H9 (cell line): ENCODE data around the gene PPFIA4. TPM values are rescaled to one million over a fixed set of nuclear protein-coding genes. Genes with fewer than 3 reads are reported as not detected.

Experiments
- DNase-seq: peaks from one replicate; pipeline ENCODE4 v3.0.0-alpha.2; 2017
- H2AFZ ChIP-seq: one replicate; pipeline ENCODE4 v1.6.1; 2013; ENCODE audit warnings: mild to moderate bottlenecking, low read length, control low read depth, moderate library complexity
- H2AK5ac ChIP-seq: 2 replicates; pipeline ENCODE4 v1.6.1; 2013; ENCODE audit warnings: low read length, control low read depth, mixed read lengths; ENCODE audit not compliant: insufficient read length
- H2BK120ac ChIP-seq: one replicate; pipeline ENCODE4 v1.6.1; 2013; ENCODE audit warnings: low read depth, mild to moderate bottlenecking, low read length, control low read depth, inconsistent platforms; ENCODE audit not compliant: poor library complexity, severe bottlenecking
- H2BK12ac ChIP-seq: 2 replicates; pipeline ENCODE4 v1.6.1; 2013; ENCODE audit warnings: low read length, control low read depth, mixed read lengths, low read depth; ENCODE audit not compliant: insufficient read length
- H2BK15ac ChIP-seq: 2 replicates; pipeline ENCODE4 v1.6.1; 2013; ENCODE audit warnings: low read depth, low read length, control low read depth
- H2BK20ac ChIP-seq: one replicate; pipeline ENCODE4 v1.6.1; 2013; ENCODE audit warnings: low read depth, mild to moderate bottlenecking, low read length, control low read depth, inconsistent platforms; ENCODE audit not compliant: poor library complexity, severe bottlenecking
- H2BK5ac ChIP-seq: 2 replicates; pipeline ENCODE4 v1.6.1; 2013; ENCODE audit warnings: low read length, control low read depth, mixed read lengths; ENCODE audit not compliant: insufficient read length
- H3K14ac ChIP-seq: 2 replicates; pipeline ENCODE4 v1.6.1; 2013; ENCODE audit warnings: low read length, control low read depth; ENCODE audit not compliant: insufficient read depth
- H3K18ac ChIP-seq: 2 replicates; pipeline ENCODE4 v1.6.1; 2013; ENCODE audit warnings: low read depth, mild to moderate bottlenecking, mixed read lengths, low read length, control low read depth; ENCODE audit not compliant: insufficient read length
- H3K23ac ChIP-seq: 2 replicates; pipeline ENCODE4 v1.6.1; 2013; ENCODE audit warnings: low read length, control low read depth, mixed read lengths, low read depth; ENCODE audit not compliant: insufficient read length
- H3K23me2 ChIP-seq: 2 replicates; pipeline ENCODE4 v1.6.1; 2013; ENCODE audit warnings: low read depth, mild to moderate bottlenecking, mixed read lengths, low read length, control low read depth; ENCODE audit not compliant: insufficient read length, poor library complexity, severe bottlenecking
- H3K27ac ChIP-seq: 2 replicates; pipeline ENCODE4 v1.5.1; 2013; ENCODE audit warnings: low read length, control low read depth, mixed read lengths, low read depth; ENCODE audit not compliant: insufficient read length
- H3K27me3 ChIP-seq: 2 replicates; pipeline ENCODE4 v1.6.1; 2013; ENCODE audit warnings: low read length, control low read depth, inconsistent platforms; ENCODE audit not compliant: insufficient read depth
- H3K4ac ChIP-seq: 2 replicates; pipeline ENCODE4 v1.6.1; 2013; ENCODE audit warnings: low read depth, mild to moderate bottlenecking, control low read depth, inconsistent platforms, low read length, moderate library complexity
- H3K4me1 ChIP-seq: 2 replicates; pipeline ENCODE4 v1.6.1; 2013; ENCODE audit warnings: low read length, control low read depth, inconsistent platforms; ENCODE audit not compliant: insufficient read depth
- H3K4me2 ChIP-seq: 2 replicates; pipeline ENCODE4 v1.6.1; 2013; ENCODE audit warnings: low read length, control low read depth, mixed read lengths; ENCODE audit not compliant: insufficient read length, insufficient read depth
- H3K56ac ChIP-seq: 2 replicates; pipeline ENCODE4 v1.6.1; 2013; ENCODE audit warnings: low read depth, mild to moderate bottlenecking, mixed read lengths, low read length, control low read depth; ENCODE audit not compliant: insufficient read length
- H3K79me1 ChIP-seq: 2 replicates; pipeline ENCODE4 v1.6.1; 2013; ENCODE audit warnings: low read depth, mild to moderate bottlenecking, moderate library complexity, low read length, control low read depth, inconsistent platforms; ENCODE audit not compliant: insufficient read depth, poor library complexity, severe bottlenecking
- H3K79me2 ChIP-seq: 2 replicates; pipeline ENCODE4 v1.6.1; 2013; ENCODE audit warnings: low read length, control low read depth, inconsistent platforms; ENCODE audit not compliant: insufficient read depth
- H3K9ac ChIP-seq: 2 replicates; pipeline ENCODE4 v1.6.1; 2013; ENCODE audit warnings: low read length, control low read depth, mixed read lengths; ENCODE audit not compliant: insufficient read length; ENCODE audit errors: extremely low read depth
- H3K9me3 ChIP-seq: one replicate; pipeline ENCODE4 v1.6.1; 2013; ENCODE audit warnings: low read depth, low read length, inconsistent platforms; ENCODE audit not compliant: control insufficient read depth
- H3T11ph ChIP-seq: one replicate; pipeline ENCODE4 v1.6.1; 2013; ENCODE audit warnings: mild to moderate bottlenecking, low read length, control low read depth, inconsistent platforms
- H4K20me1 ChIP-seq: one replicate; pipeline ENCODE4 v1.6.1; 2013; ENCODE audit not compliant: control insufficient read depth, insufficient read length, insufficient read depth
- H4K5ac ChIP-seq: 2 replicates; pipeline ENCODE4 v1.6.1; 2013; ENCODE audit warnings: low read depth, mild to moderate bottlenecking, mixed read lengths, low read length, control low read depth; ENCODE audit not compliant: insufficient read length
- H4K8ac ChIP-seq: replicated peaks from 2 replicates; pipeline ENCODE4 v1.6.1; 2013; ENCODE audit warnings: low read length, control low read depth, mixed read lengths, low read depth; ENCODE audit not compliant: insufficient read length
- H4K91ac ChIP-seq: 2 replicates; pipeline ENCODE4 v1.6.1; 2013; ENCODE audit warnings: low read depth, mild to moderate bottlenecking, moderate library complexity, mixed read lengths, low read length, control low read depth; ENCODE audit not compliant: insufficient read length
- H3K27ac Mint-ChIP-seq, 3 experiments: 2 replicates in 2 of 3; 3 replicates in 1 of 3; pipeline ENCODE4 v1.8.0; 2020 to 2021; ENCODE audit warnings: mixed read lengths in 3 of 3, mild to moderate bottlenecking in 1 of 3, moderate library complexity in 1 of 3
- H3K27me3 Mint-ChIP-seq: 2 replicates; pipeline ENCODE4 v1.8.0; 2021; ENCODE audit warnings: low read depth, mild to moderate bottlenecking, moderate library complexity, mixed read lengths
- H3K36me3 Mint-ChIP-seq, 3 experiments: 2 replicates in 2 of 3; 3 replicates in 1 of 3; pipeline ENCODE4 v1.8.0; 2020 to 2021; ENCODE audit warnings: low read depth in 3 of 3, mixed read lengths in 3 of 3; ENCODE audit not compliant: insufficient read depth in 1 of 3
- H3K4me1 Mint-ChIP-seq, 2 experiments: 2 replicates each; pipeline ENCODE4 v1.8.0; 2020; ENCODE audit warnings: mixed read lengths in 2 of 2
- H3K4me3 Mint-ChIP-seq, 2 experiments: 2 replicates in 1 of 2; 3 replicates in 1 of 2; pipeline ENCODE4 v1.8.0; 2020 to 2021; ENCODE audit warnings: mild to moderate bottlenecking in 2 of 2, mixed read lengths in 2 of 2, moderate library complexity in 1 of 2
- H3K9me3 Mint-ChIP-seq, 2 experiments: 2 replicates in 1 of 2; 3 replicates in 1 of 2; pipeline ENCODE4 v1.8.0; 2020; ENCODE audit warnings: mild to moderate bottlenecking in 2 of 2, mixed read lengths in 2 of 2, moderate library complexity in 1 of 2
- CTCF ChIP-seq: fragments of 200-600 bp; sonication (generic); conservative IDR thresholded peaks from 3 replicates; pipeline ENCODE4 v1.8.0; 2021; ENCODE audit warnings: antibody characterized with exemption, mild to moderate bottlenecking
- WGBS: extraction: QIAGEN DNeasy Blood & Tissue Kit; methylation state at CpG from one replicate; pipeline ENCODE4 v1.1.7; 2013; ENCODE audit warnings: missing lambda C conversion rate, low lambda C conversion rate, mixed read lengths; ENCODE audit not compliant: insufficient read length; ENCODE audit errors: extremely low coverage; 5-methylcytosine and 5-hydroxymethylcytosine counted together
- total RNA-seq: library from RNA; stranded (reverse); gene quantifications from 2 replicates; pipeline ENCODE4 v1.2.1, GENCODE V29; 2021

PPFIA4 gene
- total RNA-seq, 1 experiment from 2014 or later, result 3.9 TPM

GRCh38 chr1:203057911-203058675 is 31.8 kb downstream of the PPFIA4 start:
- H3K27ac ChIP-seq, result no peak overlapping the region
- H2BK5ac ChIP-seq, result no peak overlapping the region

More at GRCh38 chr1:203057911-203058675, 31.8 kb downstream of the PPFIA4 start:
- Histone ChIP-seq H3K23me2 (no peaks in the 10 kb centered on the region), H4K5ac (no peak overlapping the region), H2BK120ac (no peak overlapping the region), H2BK20ac (no peak overlapping the region), H4K20me1 (no peaks in the 10 kb centered on the region), H2AFZ (no peak overlapping the region), H3K18ac (no peak overlapping the region), H3K79me1 (no peaks in the 10 kb centered on the region), H3K14ac (no peak overlapping the region), H2AK5ac (no peak overlapping the region), H3T11ph (no peak overlapping the region), H3K23ac (no peak overlapping the region), H3K79me2 (no peaks in the 10 kb centered on the region), H4K91ac (no peak overlapping the region), H3K27me3 (no peaks in the 10 kb centered on the region), H4K8ac (no peak overlapping the region), H3K4me2 (no peak overlapping the region), H3K9ac (no peak overlapping the region), H2BK12ac (no peak overlapping the region), H2BK15ac (no peak overlapping the region), H3K4ac (no peak overlapping the region), H3K4me1 (peaks cover 4% of the 10 kb centered on the region; the same call in 1 of the 2 replicates), H3K9me3 (no peaks in the 10 kb centered on the region), H3K56ac (no peak overlapping the region)
- Mint-ChIP-seq H3K4me1 (peaks cover 26 to 35% of the 10 kb centered on the region in 2 experiments), H3K27ac (no peak overlapping the region; a peak in 2 of 7 replicates), H3K4me3 (no peak overlapping the region), H3K27me3 (no peaks in the 10 kb centered on the region), H3K9me3 (peaks cover 2 to 3% of the 10 kb centered on the region in 2 experiments; a peak in 2 of 5 replicates), H3K36me3 (peaks cover 12 to 52% (median 26%) of the 10 kb centered on the region in 3 experiments; a peak in 6 of 7 replicates)
- no peak for TF ChIP-seq CTCF
- DNase-seq, result no peak
- no CpG with 5 or more reads among the region's 10 CpGs for WGBS
